ENCODE data around the gene PARL.

GRCh38 chr3:183914856-183915255, 30.2 kb upstream of the PARL start:
- TF ChIP-seq, protein P1, sequence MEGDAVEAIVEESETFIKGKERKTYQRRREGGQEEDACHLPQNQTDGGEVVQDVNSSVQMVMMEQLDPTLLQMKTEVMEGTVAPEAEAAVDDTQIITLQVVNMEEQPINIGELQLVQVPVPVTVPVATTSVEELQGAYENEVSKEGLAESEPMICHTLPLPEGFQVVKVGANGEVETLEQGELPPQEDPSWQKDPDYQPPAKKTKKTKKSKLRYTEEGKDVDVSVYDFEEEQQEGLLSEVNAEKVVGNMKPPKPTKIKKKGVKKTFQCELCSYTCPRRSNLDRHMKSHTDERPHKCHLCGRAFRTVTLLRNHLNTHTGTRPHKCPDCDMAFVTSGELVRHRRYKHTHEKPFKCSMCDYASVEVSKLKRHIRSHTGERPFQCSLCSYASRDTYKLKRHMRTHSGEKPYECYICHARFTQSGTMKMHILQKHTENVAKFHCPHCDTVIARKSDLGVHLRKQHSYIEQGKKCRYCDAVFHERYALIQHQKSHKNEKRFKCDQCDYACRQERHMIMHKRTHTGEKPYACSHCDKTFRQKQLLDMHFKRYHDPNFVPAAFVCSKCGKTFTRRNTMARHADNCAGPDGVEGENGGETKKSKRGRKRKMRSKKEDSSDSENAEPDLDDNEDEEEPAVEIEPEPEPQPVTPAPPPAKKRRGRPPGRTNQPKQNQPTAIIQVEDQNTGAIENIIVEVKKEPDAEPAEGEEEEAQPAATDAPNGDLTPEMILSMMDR (IDR thresholded peaks at IDR 0.05) = no peak
- TF ChIP-seq EZH2phosphoT487 (IDR thresholded peaks at IDR 0.05) = no peak

All from neural progenitor cell (in vitro differentiated cells).